ENCODE results near the gene FMO3.

The FMO3 gene

GRCh38 chr1:171160639-171161354, 70.1 kb downstream of the FMO3 start:
- no peak for DNase-seq

GRCh38 chr1:171161431-171161830, 70.7 kb downstream of the FMO3 start:
- no peak for DNase-seq

GRCh38 chr1:171166361-171166760, 75.7 kb downstream of the FMO3 start:
- no peak for DNase-seq

All from activated CD4-positive, alpha-beta T cell treated with anti-CD3 and anti-CD28 coated beads, Interleukin-2, Interleukin-6, amounts not matched to agents 100 ng/mL and 50 ng/mL, durations not matched to agents 16 hours and 8 hours (primary cell).